Tibial artery (tissue), 4 donors: ENCODE results near the gene WHRN.

Experiments
- DNase-seq, 2 donors: peaks; one replicate each; pipeline ENCODE4 v3.0.0-alpha.2; 2019
- H3K27ac ChIP-seq, 2 donors: fragments of 200-600 bp; sonication (generic) in 1 of 2; 1 replicate in 1 of 2; 2 replicates in 1 of 2; pipeline ENCODE4 v1.5.1; 2018 to 2019; ENCODE audit warnings: mild to moderate bottlenecking in 1 of 2
- H3K27me3 ChIP-seq, 2 donors: fragments of 200-600 bp; sonication (generic) in 1 of 2; one replicate each; pipeline versions ENCODE4 v1.5.1 to v1.6.0; 2016 to 2019
- H3K36me3 ChIP-seq, 3 donors: fragments of 200-600 bp; sonication (generic) in 2 of 3; one replicate each; pipeline ENCODE4 v1.5.1; 2016 to 2019; ENCODE audit warnings: mild to moderate bottlenecking in 2 of 3
- H3K4me1 ChIP-seq, 4 donors: fragments of 200-600 bp; sonication (generic) in 2 of 4; 1 replicate in 3 of 4; 2 replicates in 1 of 4; pipeline ENCODE4 v1.5.1; 2016 to 2019
- H3K4me3 ChIP-seq, 2 donors: fragments of 200-600 bp; sonication (generic) in 1 of 2; 1 replicate in 1 of 2; 2 replicates in 1 of 2; pipeline ENCODE4 v1.5.1; 2018 to 2019; ENCODE audit warnings: mild to moderate bottlenecking in 2 of 2
- H3K9me3 ChIP-seq, 3 donors: fragments of 200-600 bp; sonication (generic) in 1 of 3; one replicate each; pipeline ENCODE4 v1.5.1; 2016 to 2019
- intact Hi-C: fragments of 100-400 bp; cut with DNase I; formaldehyde crosslinking; loops from one replicate; pipeline ENCODE4 v1.15.0; 2023; ENCODE audit warnings: low total_unique reads
- TF ChIP-seq, protein P1 (sequence below), 2 experiments: fragments of 200-600 bp in 1 of 2; fragments of 450-650 bp in 1 of 2; IDR thresholded peaks; one replicate each; pipeline ENCODE4 v1.5.1; 2017 to 2019; ENCODE audit warnings: antibody characterized with exemption in 2 of 2, mild to moderate bottlenecking in 1 of 2, moderate library complexity in 1 of 2

WHRN gene

GRCh38 chr9:114355821-114356220 lies 149.5 kb downstream of the WHRN start:
- Histone ChIP-seq H3K4me1 (peaks cover 0 to 10% (median 0%) of the 10 kb centered on the region in 4 donors), H3K4me3 (no peak overlapping the region), H3K27me3 (no peaks in the 10 kb centered on the region), H3K27ac (no peak overlapping the region), H3K36me3 (peaks cover 69 to 97% (median 96%) of the 10 kb centered on the region in 3 donors), H3K9me3 (no peaks in the 10 kb centered on the region)
- no peak for DNase-seq
- TF ChIP-seq, protein P1, sequence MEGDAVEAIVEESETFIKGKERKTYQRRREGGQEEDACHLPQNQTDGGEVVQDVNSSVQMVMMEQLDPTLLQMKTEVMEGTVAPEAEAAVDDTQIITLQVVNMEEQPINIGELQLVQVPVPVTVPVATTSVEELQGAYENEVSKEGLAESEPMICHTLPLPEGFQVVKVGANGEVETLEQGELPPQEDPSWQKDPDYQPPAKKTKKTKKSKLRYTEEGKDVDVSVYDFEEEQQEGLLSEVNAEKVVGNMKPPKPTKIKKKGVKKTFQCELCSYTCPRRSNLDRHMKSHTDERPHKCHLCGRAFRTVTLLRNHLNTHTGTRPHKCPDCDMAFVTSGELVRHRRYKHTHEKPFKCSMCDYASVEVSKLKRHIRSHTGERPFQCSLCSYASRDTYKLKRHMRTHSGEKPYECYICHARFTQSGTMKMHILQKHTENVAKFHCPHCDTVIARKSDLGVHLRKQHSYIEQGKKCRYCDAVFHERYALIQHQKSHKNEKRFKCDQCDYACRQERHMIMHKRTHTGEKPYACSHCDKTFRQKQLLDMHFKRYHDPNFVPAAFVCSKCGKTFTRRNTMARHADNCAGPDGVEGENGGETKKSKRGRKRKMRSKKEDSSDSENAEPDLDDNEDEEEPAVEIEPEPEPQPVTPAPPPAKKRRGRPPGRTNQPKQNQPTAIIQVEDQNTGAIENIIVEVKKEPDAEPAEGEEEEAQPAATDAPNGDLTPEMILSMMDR (IDR thresholded peaks at IDR 0.05): no peak
- intact Hi-C loops: no loop called here
